GM18873 (cell line): Measurements from ENCODE around the gene FADS2.
A peak's percentile ranks its signal among the peaks of the same experiment; 100 is the strongest.
"Not testable (repeated sequence)": the region's sequence is repeated elsewhere in the genome, so short reads cannot be mapped to it uniquely, and the experiment has no call there.

Source experiments
- ATAC-seq: cut with Tn5 transposase; IDR thresholded peaks from one replicate; pipeline ENCODE4 v1.9.1; 2021; ENCODE audit warnings: mild to moderate bottlenecking, moderate library complexity, moderate number of reproducible peaks; ENCODE audit not compliant: unreplicated experiment, low FRiP score

FADS2 gene

DNA sequence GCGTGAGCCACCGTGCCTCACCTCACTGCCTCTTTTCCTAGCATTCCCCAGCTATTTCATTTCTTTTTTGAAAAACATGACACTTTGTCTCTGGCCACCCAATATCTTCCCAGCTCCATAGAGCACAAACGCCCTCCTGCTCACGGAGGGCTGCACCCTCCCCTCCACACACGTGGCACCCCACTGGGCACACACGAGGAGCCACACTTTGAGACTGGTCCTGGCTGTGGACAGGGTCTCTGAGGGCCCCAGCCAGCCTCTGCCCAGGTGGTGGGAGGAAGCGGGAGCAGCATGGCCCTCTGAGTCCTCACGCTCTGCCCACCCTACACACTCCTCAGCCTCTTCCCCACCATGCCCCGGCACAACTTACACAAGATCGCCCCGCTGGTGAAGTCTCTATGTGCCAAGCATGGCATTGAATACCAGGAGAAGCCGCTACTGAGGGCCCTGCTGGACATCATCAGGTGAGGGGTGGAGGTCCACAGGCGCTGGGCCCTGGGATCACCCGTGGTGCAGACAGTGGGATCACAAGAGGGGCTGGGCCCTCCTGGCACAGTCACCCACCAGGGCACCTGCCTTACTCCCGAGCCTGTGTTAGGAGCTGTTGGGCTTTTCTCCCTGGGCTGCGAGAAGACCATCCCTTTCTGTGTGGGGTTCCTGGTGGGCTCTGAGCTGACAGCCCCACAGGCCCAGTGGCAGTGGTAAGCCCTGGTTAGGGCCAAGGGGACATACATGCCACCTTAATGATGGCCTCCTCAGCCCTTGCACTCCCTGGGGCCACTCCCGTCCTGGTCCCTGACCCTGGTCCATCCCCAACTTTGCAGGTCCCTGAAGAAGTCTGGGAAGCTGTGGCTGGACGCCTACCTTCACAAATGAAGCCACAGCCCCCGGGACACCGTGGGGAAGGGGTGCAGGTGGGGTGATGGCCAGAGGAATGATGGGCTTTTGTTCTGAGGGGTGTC lies 37.0 kb downstream of the FADS2 start:
- no peak for ATAC-seq

GRCh38 chr11:61866231-61866957 lies 38.3 kb downstream of the FADS2 start:
- ATAC-seq = no peak

DNA sequence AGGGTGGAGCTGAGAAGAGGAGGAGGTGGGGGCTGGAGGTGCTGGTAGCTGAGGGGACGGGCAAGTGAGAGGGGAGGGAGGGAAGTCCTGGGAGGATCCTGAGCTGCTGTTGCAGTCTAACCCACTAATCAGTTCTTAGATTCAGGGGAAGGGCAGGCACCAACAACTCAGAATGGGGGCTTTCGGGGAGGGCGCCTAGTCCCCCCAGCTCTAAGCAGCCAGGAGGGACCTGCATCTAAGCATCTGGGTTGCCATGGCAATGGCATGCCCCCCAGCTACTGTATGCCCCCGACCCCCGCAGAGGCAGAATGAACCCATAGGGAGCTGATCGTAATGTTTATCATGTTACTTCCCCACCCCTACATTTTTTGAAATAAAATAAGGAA lies 38.9 kb downstream of the FADS2 start:
- ATAC-seq = no peak

GRCh38 chr11:61868571-61869428 lies 40.7 kb downstream of the FADS2 start:
- ATAC-seq = no peak

DNA sequence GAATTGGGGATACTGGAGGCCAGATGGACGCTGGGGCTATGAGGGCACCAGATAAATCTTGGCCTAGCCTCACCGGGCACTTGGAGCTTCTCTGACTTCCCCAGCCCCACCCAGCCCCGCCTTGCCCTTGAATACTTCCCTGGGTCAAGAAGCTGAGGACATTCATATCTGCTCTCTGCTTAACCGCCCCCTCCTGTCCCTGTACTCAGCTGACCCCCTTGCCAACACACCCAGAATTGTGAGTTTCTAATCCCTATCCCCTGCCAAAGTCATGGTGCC lies 41.3 kb downstream of the FADS2 start:
- no peak for ATAC-seq

- no peak for ATAC-seq
These were observed 41.8 kb downstream of the FADS2 start for GRCh38 chr11:61869708-61870451.

- ATAC-seq = no peak
These were observed 42.5 kb downstream of the FADS2 start for GRCh38 chr11:61870541-61871031.

- ATAC-seq = peak; percentile 50
These were observed 43.1 kb downstream of the FADS2 start for GRCh38 chr11:61871158-61871597.

- no peak for ATAC-seq
These were observed 45.0 kb downstream of the FADS2 start for GRCh38 chr11:61872935-61873565.

DNA sequence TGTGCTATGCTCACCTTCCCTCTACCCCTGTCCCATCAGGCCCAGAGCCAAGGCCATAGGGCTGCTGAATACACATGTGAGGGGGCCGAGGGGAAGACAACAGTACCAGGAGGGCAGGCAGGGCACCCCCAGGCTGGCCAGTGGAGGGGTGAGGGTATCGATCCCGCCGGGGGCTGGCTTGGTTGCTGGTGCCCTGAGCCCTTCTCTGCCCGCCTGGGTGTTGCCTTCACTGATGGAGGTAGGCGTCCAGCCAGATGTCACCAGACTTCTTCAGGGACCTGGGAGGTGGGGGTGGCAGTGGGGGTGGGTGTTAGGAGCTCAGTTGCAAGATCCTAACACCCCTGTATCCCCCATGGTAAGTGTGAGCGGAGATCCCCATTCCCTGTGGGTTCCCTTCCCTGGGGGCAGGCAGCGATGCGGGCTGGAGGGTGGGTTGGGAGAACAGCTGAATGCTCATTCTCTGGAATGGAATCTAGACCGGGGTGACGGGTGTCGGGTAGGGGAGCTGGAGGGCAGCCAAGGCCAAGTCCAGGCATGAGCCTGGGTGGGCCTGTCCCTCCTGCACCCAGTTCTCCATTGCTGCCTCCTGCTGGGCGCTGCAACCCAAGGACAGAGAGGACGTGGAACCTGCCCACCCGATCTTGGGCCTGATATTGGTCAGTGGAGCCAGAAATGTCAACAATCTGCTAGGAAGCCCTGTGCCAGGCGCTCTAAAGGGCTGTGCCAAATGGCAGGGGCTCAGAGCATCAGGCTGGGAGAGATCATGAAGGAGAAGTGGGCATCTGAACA lies 45.7 kb downstream of the FADS2 start:
- no peak for ATAC-seq

DNA sequence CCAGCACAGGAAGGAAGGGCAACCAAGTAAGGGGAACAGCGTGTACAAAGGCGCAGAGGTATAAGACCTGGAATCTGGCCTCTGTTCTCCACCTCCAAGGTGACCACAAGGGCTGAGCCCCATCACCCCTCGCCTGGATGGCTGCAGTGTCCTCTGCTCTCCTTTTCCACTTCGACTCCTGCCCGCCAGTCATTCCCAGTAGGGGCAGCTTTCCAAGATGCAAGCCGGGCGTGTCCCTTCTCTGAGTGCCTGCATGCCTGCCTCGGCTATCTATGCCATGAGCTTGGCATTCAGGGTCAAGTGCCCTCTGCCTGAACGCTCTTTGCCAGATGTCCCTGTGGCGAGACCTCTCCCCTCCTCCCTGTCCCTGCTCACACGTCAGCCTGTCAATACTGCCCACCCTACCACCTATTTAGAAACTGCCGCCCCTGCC lies 46.3 kb downstream of the FADS2 start:
- no peak for ATAC-seq

DNA sequence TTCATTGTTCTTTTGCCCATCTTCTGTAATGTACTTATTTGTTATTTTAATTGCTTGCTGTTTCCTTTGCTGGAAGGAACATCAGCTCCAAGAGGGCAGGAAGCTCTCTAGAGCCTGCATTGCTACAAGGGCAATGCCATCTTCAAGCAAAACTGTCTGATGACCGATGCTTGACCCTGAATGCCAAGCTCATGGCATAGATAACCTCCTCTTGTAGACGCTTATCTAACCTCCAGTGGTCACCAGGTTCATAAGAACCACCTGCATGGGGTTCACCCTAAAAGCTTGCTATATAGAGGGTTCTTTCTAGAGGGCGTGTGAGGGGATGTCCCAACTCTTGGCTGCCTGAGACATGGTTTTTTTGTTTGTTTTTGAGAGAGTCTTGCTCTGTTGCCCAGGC lies 46.8 kb downstream of the FADS2 start:
- ATAC-seq = no peak

DNA sequence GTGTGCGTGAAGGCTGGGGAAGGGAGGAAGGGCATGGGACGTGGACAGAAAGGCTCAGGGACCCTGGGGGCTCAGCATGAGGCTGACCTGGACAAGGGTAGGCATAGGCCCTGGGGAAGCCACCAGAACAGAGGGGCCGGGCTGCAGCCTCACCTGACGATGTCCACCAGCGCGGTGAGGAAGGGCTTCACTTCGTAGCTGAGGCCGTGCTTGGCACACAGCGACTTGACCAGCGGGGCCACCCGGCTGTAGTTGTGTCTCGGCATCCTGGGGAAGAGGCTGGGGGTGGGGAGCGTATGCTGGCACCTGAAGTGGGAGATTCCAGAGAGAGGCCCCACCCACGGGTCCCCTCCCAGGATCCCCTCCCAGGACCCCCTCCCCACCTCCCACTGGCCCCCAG lies 47.6 kb downstream of the FADS2 start:
- no peak for ATAC-seq

DNA sequence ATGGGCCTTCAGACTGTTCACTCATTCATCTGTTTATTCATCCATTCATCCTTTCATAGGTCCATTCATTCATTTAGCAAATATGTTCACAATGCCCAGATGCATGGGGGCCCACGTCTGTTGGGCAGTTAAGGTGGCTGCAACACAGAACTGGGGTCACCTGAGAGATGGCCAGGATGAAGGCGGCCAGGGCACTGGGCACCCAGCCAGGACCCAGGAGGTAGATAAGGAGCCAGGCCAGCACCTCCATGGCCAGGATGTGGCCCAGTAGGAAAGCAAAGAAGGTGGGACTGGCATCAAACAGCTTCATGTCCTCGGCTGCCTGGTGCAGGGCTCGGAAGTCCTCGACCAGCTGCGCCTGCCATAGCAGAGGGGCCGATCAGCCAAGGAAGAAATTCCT lies 51.1 kb downstream of the FADS2 start:
- ATAC-seq = no peak

DNA sequence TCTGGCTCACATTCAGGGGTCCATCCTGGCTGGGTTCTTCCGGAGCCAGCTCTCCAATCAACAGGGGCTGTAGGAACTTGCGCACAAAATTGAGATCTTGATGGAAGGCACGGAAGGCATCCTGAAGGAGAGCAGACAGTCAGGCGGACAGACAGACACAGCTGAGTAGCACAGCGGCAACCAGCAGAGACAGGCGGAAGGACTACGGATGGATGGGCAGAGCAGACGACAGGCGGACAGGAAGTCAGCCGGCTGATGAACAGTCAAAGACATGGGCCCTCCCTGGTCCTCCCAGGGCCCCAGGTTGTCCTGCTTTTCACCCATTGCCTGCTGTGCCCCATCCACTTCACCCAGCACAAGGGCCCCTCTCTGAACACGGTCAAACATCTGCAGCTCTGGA lies 51.9 kb downstream of the FADS2 start:
- no peak for ATAC-seq

DNA sequence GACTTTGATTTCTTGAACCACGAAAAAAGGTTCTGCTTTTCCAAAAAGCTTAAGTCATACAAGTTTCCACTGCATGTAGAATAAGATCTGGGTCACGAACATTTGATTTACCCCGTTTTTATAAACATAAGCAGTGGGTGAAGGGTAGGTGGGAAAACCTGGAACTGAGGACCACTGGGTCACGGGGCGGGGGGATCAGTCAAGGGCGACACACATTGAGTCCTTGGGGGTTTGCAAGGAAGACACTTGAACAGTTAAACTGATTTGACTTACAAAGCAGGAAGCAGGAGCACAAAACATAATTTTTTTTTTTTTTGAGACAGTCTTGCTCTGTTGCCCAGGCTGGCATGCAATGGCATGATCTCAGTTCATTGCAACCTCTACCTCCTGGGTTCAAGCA lies 52.4 kb downstream of the FADS2 start:
- ATAC-seq = no peak

GRCh38 chr11:61881397-61881796 lies 53.3 kb downstream of the FADS2 start:
- ATAC-seq = no peak

DNA sequence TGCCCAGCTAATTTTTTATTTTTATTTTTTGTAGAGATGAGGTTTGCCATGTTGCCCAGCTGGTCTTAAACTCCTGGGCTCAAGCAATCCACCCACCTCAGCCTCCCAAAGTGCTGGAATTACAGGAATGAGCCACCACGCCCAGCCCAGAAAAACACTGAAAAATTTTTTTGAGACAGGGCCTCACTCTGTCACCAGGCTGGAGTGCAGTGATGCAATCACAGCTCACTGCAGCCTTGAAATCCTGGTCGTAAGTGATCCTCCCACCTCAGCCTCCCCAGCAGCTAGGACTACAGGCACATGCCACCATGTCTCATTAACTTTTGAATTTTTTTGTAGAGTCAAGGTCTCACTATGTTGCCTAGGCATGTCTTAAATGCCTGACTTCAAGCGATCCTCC lies 54.2 kb downstream of the FADS2 start:
- not testable (repeated sequence) for ATAC-seq

GRCh38 chr11:61882879-61883278 lies 54.8 kb downstream of the FADS2 start:
- no peak for ATAC-seq
